Liver (tissue), 3 donors: Measurements from ENCODE around the gene GNA14.

Experiments
- EGR1 ChIP-seq, 2 donors: IDR thresholded peaks; 2 replicates each; pipeline ENCODE4 v1.6.1; 2016 to 2018; ENCODE audit warnings: antibody characterized with exemption in 2 of 2, low read depth in 2 of 2
- FOXA2 ChIP-seq: IDR thresholded peaks from 2 replicates; pipeline ENCODE4 v1.6.1; 2016; ENCODE audit warnings: antibody characterized with exemption
- GABPA ChIP-seq, 2 donors: IDR thresholded peaks in 1 of 2; conservative IDR thresholded peaks in 1 of 2; 2 replicates each; pipeline ENCODE4 v1.6.1; 2016; ENCODE audit warnings: antibody characterized with exemption in 2 of 2, mild to moderate bottlenecking in 1 of 2, moderate library complexity in 1 of 2
- JUND ChIP-seq, 2 donors: IDR thresholded peaks; 2 replicates each; pipeline ENCODE4 v1.6.1; 2016; ENCODE audit warnings: antibody characterized with exemption in 2 of 2
- NR2F2 ChIP-seq: IDR thresholded peaks from 2 replicates; pipeline ENCODE4 v1.6.1; 2016; ENCODE audit warnings: antibody characterized with exemption
- RAD21 ChIP-seq, 2 donors: IDR thresholded peaks; 2 replicates each; pipeline ENCODE4 v1.6.1; 2016; ENCODE audit warnings: antibody characterized with exemption in 2 of 2, mild to moderate bottlenecking in 2 of 2
- RXRA ChIP-seq, 2 donors: IDR thresholded peaks; 2 replicates each; pipeline ENCODE4 v1.6.1; 2017 to 2018; ENCODE audit warnings: antibody characterized with exemption in 2 of 2, mild to moderate bottlenecking in 1 of 2
- SP1 ChIP-seq: IDR thresholded peaks from 2 replicates; pipeline ENCODE4 v1.6.1; 2018; ENCODE audit warnings: antibody characterized with exemption, mild to moderate bottlenecking
- TAF1 ChIP-seq: conservative IDR thresholded peaks from 2 replicates; pipeline ENCODE4 v1.6.1; 2016; ENCODE audit warnings: antibody characterized with exemption, mild to moderate bottlenecking
- YY1 ChIP-seq: IDR thresholded peaks from 2 replicates; pipeline ENCODE4 v1.6.1; 2016; ENCODE audit warnings: antibody characterized with exemption, mild to moderate bottlenecking
- TF ChIP-seq, protein P1 (sequence below): fragments of 150-350 bp; IDR thresholded peaks from 2 replicates; pipeline ENCODE4 v1.5.1; 2017; ENCODE audit warnings: improper control_type of control experiment, low read depth, low read length; ENCODE audit not compliant: missing input control
- TF ChIP-seq, protein P2 (sequence below): IDR thresholded peaks from 2 replicates; pipeline ENCODE4 v1.6.1; 2016; ENCODE audit warnings: antibody characterized with exemption, mild to moderate bottlenecking
- TF ChIP-seq, protein P3 (sequence below): IDR thresholded peaks from 2 replicates; pipeline ENCODE4 v1.6.1; 2016; ENCODE audit warnings: antibody characterized with exemption
- donor health status: healthy.
- donor health status: healthy.

DNA sequence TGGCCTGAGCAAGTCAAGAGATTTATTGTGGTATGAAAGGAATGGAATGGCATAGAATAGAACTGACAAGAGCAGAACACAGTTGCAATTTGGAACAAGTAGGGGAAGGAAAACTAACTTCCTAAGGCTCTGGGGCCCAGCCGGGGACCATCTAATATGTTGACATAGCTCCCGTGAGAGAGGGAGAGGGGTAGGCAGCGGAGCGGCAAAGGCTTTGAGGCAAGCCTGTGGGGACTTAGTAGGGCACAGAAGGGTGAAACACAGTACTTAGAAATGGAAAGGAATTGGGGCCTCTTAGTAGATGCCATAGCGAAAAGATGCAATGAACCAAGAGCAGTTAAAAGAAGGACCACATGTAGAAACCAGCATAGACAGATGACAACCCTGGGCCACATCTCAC lies 11.8 kb upstream of the GNA14 start:
- no peak for TF ChIP-seq RAD21 (IDR thresholded peaks at IDR 0.05)
- TF ChIP-seq, protein P1, sequence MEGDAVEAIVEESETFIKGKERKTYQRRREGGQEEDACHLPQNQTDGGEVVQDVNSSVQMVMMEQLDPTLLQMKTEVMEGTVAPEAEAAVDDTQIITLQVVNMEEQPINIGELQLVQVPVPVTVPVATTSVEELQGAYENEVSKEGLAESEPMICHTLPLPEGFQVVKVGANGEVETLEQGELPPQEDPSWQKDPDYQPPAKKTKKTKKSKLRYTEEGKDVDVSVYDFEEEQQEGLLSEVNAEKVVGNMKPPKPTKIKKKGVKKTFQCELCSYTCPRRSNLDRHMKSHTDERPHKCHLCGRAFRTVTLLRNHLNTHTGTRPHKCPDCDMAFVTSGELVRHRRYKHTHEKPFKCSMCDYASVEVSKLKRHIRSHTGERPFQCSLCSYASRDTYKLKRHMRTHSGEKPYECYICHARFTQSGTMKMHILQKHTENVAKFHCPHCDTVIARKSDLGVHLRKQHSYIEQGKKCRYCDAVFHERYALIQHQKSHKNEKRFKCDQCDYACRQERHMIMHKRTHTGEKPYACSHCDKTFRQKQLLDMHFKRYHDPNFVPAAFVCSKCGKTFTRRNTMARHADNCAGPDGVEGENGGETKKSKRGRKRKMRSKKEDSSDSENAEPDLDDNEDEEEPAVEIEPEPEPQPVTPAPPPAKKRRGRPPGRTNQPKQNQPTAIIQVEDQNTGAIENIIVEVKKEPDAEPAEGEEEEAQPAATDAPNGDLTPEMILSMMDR: no peak
- no peak for TF ChIP-seq GABPA (IDR thresholded peaks at IDR 0.05 in 1 of 2, conservative IDR thresholded peaks at IDR 0.05 in 1 of 2)
- TF ChIP-seq, protein P2, sequence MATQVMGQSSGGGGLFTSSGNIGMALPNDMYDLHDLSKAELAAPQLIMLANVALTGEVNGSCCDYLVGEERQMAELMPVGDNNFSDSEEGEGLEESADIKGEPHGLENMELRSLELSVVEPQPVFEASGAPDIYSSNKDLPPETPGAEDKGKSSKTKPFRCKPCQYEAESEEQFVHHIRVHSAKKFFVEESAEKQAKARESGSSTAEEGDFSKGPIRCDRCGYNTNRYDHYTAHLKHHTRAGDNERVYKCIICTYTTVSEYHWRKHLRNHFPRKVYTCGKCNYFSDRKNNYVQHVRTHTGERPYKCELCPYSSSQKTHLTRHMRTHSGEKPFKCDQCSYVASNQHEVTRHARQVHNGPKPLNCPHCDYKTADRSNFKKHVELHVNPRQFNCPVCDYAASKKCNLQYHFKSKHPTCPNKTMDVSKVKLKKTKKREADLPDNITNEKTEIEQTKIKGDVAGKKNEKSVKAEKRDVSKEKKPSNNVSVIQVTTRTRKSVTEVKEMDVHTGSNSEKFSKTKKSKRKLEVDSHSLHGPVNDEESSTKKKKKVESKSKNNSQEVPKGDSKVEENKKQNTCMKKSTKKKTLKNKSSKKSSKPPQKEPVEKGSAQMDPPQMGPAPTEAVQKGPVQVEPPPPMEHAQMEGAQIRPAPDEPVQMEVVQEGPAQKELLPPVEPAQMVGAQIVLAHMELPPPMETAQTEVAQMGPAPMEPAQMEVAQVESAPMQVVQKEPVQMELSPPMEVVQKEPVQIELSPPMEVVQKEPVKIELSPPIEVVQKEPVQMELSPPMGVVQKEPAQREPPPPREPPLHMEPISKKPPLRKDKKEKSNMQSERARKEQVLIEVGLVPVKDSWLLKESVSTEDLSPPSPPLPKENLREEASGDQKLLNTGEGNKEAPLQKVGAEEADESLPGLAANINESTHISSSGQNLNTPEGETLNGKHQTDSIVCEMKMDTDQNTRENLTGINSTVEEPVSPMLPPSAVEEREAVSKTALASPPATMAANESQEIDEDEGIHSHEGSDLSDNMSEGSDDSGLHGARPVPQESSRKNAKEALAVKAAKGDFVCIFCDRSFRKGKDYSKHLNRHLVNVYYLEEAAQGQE: no peak
- no peak for TF ChIP-seq TAF1
- no peak for TF ChIP-seq NR2F2
- no peak for TF ChIP-seq JUND (IDR thresholded peaks at IDR 0.05)
- TF ChIP-seq, protein P3, sequence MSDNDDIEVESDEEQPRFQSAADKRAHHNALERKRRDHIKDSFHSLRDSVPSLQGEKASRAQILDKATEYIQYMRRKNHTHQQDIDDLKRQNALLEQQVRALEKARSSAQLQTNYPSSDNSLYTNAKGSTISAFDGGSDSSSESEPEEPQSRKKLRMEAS: no peak
- TF ChIP-seq YY1: no peak
- TF ChIP-seq EGR1 (IDR thresholded peaks at IDR 0.05; ENCODE audit: low read depth in 2 of 2): no peak
- no peak for TF ChIP-seq SP1
- no peak for TF ChIP-seq FOXA2
- TF ChIP-seq RXRA (IDR thresholded peaks at IDR 0.05): no peak
